Fibroblast of gingiva (primary cell): Measurements from ENCODE around the gene RBM20.

ENCODE experiments used
- DNase-seq: peaks from one replicate; pipeline ENCODE4 v3.0.0-alpha.2; 2011; ENCODE audit warnings: low read depth

RBM20 gene

DNA sequence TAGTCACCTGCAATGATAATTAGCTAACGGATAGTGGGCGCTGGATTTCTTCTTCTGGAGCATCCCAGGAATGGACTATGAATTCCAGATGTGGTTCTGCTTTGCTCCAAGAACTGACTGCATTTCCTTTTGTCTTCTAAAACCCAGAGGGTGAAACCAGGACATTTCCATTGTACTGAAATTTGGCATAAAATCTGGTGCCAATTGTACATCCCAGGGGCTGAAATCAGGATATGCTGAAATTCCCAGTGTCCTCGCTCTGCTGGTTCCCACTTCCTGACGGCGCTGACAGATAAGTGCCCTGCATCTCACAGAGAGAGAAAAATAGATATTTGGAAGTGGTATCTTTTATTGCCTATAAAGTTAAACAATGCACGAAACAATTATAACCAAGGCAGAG, 31.9 kb downstream of the RBM20 start:
- peak; percentile 2 for DNase-seq

DNA sequence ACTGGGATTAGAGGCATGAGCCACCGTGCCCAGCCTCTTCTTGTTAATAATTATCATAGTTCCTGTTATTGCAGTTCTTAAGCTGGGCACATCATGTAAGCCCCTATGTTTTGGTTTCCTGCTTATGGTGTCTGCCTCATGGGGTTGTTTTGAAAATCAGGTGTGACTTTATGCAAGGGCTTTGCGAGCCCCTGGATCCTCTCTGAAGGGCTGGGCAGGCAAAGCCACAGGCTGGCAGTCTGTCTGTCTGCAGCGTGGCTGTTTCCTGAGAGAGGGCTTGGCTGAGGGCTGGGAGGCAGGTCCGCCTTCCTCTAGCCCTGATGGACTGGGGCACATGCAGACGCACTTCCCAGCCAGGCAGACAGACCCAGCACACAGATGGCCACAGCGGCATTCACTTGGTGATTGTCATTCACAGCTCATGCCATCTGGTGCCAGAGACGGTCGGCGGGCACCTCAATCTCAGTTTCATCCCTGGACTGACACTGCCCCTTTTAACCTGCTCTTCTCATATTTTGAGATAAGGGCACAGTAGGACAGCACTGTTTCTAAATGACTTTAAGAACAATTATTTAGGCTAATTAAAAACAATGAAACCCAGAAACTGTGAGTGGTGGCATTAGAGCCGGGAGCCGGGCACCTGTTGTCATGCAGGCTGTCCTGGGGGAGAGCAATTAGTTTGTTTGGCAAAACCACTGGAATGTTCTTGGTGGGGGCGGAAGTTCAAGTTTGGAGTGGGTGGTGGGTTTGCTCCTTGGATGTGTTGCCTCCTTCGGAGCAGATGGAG, 35.5 kb downstream of the RBM20 start:
- no peak for DNase-seq

DNA sequence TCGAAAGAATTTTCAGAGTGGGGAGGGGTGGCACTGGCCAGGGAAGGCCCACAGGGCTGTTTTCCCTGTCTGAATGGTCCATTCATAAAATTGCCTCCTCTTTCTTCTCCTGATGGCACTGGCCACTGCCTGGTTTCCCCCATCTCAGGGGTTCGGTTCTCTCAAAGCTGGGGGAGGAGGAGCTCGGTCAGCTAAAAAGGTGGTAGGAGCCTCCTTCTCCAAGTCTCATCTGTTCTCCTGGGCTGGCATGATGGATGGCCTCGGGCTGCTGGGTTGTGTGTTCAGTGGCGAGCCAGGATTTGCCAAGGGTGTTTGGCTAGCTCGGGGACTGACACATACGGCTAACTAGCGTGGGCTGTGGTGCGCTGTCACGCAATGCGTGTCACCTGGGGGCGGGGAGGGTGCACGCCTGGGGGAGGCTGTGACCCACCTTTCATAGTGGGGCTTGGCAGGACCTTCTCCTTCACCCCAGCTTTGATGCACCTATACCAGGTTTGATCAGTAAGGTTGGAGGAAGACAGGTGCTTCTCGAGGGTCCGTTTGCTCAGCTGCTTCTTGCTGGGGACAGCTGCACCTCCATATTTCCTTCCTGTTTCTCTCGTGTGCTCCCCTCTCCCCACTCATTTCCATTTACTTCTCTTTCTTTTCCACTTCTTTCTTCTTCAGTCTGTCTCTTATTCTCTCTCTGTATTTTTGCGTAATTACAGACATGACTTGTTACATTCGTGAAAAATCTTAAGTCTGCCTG, 36.3 kb downstream of the RBM20 start:
- no peak for DNase-seq

DNA sequence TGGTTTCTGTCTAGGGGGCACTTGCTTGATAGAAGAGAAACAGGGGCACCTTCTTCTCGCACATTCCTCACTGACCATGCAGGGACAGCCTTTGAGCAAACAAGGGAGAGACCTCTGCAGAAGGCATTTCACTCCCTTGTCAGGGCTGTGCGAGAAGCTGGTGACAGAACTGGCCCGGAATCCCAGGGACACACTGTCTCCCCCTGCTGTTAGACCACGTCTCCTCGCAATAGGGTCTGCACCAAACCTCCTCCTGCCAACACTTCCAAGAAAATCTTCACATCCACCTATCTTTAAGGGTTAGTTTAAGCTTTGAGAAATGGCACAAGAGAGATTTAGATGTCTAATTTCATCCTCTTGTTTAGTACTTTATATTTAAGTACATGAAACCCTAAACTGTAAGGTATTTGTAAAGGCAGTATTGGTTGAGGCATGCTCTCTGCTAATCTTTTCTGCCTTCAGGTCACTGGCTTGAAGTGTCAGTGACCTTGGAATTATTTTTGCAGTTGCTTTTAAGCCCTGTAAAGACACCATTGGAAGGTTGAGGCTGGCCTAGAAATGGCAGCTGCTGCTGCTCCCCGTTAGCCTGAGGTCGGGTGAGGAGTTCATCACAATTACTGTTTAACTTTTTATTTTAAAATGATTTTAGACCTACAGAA, 37.0 kb downstream of the RBM20 start:
- no peak for DNase-seq

DNA sequence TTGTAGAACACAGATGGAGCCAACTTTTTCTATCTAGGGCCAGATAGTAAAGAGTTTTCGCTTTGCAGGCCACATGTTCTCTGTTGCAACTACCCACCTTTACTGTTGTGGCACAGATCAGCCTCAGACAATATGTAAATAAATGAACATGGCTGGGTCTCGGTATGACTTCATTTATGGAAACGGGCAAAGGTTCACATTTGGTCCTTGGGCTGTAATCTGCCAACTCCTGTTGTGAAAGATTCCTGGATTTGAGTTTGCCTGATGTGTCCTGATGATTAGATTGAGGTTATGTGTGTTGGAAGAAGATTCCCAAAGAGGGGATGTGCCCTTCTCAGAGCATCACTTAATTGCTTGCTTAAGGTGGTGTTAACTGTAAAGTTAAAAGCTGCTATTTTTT, 38.2 kb downstream of the RBM20 start:
- DNase-seq: no peak

DNA sequence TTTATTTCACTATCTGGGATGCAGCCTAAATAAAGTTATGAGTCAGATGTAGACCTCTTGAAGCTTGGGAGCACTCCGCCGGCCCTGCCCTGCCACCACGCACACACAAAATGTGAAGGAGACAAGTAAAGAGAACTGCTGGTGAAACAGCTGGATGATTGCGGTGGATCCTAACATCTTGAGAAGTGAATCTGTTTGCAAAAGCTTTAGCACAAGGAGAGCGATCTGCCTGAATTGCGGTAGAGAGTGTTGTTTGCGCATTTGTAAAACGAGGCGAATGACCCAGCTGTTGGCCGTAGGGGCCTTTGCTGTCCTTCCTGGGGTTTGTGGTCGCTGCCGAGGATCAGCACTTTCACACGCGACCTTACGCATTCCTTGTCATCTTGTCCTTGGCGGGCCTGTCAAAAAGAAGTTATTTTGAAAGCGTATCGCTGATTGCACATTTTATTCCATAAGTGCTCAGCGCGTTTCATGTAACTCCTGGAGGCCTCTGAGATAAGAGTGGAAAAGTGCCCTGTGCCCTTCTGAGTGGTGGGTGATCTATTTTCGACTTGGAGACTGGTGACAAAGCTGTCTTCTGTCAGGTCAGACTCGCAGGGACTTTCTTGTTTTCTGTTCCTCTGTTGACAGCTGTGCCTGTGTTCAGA, 40.8 kb downstream of the RBM20 start:
- peak; percentile 14 for DNase-seq

DNA sequence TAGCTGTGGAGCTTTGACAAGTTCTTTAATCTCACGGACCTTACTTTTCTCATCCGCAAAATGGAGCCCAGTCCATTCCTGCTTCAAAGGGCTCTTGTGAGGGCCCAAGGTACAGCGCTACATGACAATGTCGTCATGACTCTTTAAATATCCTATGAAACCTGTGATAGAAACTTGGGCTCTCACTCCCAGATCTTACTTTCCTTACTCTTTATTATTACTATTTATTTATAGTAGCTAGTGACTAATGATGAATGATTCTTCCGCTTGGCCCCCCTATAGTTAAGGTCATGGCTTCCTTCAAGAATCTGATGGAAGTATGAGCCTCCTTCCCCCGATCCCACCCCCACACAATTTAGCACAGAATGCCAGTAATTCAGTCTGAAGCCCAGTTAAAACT, 41.9 kb downstream of the RBM20 start:
- no peak for DNase-seq

DNA sequence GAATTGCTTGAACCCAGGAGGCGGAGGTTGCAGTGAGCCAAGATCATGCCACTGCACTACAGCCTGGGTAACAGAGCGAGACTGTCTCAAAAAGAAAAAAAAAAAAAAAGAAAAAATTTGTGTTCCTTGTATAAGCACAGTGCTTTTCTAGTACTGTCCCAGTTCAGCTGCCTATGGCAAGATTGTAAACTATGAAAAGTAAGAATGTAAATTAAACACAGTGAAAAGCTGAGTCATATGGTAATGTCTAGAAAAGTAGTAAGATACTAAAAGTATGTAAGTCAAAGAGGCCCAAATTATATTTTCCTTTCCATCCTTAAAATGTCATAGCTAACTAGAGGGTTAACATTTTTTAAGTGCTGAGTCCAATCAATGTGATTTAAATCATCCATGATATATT, 42.8 kb downstream of the RBM20 start:
- no peak for DNase-seq

DNA sequence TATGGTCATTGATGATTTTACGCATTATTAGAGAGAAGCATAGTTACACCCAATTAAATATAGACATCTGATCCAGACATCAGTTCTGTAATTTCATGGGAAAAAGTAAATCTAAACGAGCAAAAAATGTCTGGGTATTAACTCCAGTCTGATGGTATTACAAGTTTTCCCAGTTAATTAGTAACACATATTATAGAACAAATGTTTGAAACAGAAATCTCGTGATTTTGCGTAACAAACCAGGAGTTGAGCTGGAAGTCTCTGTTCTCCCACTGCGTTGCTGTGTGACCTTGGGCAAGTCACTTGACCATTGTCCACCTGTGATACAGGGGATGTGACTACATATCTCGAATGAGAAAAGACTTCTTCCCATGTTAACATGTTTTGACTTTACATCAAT, 43.3 kb downstream of the RBM20 start:
- DNase-seq: no peak

DNA sequence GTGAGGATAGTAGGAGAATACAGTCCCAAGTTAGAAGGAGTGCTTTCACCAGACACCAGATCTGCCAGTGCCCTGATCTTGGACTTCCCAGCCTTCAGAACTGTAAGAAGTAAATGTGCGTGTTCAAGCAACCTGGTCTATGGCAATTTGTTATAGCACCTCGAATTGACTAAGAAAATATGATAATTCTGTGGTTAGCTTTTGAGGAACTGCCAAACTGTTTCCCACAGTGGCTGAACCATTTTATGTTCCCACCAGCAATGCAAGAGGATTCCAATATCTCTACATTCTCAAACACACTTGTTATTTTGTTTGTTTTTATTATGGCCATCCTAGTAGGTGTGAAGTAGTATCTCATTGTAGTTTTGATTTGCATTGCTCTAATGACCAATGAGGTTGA, 47.0 kb downstream of the RBM20 start:
- DNase-seq: no peak

DNA sequence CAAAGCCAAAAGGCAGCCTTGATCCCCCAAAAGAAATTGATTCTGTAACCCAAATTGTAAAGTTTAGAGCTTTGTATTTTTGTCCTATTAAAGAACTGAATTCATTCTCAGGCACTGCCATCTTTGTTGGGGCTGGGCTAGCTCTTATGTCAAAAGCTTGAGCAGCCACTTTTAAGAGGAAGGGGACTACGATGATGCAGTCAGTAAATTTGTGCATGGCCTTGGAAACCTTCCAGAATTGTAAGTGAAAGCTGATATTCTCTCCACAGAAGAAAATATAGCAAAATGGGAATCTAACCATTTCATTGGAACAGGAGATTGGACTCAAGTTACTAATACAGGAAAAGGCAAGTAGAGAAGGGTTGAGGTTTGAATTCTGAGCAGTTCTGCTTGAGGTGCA, 50.1 kb downstream of the RBM20 start:
- no peak for DNase-seq

DNA sequence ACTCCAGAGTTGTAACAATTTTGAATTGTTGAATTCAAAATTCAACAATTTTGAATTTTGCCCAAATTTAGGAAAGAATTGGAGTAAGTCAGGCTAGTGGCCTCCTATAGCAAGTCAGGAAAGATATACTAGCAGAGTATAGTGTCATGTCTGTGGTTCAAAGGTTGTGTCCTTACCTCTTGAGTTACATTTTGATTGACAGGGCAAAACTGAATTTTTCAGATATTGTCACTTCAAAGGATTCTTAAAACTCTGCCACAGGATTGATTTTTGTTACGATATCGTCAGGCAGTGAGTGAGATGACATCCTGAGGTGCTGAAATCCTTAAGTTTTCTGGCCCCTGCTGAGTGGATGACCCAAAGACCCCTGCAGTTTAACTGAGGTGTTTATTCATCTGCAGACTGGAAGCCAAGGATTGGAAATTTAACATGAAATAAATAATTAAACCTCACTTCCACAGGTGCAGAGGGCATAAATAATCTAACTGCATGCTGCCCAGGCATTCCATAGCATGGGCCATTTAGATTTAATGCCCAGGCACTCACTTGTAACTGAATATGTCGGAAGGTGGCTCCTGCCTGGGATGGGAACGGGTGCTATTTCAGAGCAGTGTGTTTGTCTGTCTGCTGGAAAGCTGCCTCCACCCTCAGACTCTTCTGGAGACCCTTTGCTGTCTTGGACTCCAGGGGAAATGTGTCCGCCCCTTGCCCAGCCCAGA, 50.8 kb downstream of the RBM20 start:
- no peak for DNase-seq

DNA sequence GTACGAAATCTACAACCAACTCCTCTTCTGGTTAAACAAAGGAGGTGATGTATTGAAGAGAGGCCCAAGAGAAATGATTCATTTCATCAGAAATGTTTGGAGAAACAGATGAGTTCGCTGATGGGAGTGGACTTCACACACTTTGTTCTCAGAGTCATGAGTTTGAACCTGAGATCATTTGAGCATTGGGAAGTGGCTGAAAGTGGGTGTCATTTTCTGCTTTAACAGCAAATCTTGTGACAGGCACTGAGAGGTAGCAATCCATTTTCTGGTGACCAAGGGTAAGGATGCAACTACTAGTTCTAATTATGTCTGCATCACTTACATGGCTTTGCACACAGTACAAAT, 51.4 kb downstream of the RBM20 start:
- no peak for DNase-seq

DNA sequence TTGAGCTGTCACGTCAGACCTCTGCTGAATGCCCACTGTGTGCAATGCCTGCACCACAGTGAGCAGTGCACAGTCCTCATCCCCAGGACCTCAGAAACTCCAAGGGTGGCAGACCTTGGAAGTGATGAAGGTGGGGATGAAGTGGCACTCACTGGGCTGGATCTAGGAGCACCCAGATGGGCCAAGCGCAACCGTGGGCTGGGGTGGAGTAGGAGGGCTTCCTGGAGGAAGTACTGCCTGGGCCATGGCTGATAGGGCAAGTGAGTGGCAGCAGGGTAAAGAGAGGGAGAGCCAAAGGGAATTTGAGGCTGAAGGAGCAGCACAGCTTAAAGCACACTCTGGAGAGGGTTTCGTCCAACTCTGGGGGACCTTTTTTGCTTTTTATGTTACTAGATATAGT, 52.3 kb downstream of the RBM20 start:
- DNase-seq: no peak

DNA sequence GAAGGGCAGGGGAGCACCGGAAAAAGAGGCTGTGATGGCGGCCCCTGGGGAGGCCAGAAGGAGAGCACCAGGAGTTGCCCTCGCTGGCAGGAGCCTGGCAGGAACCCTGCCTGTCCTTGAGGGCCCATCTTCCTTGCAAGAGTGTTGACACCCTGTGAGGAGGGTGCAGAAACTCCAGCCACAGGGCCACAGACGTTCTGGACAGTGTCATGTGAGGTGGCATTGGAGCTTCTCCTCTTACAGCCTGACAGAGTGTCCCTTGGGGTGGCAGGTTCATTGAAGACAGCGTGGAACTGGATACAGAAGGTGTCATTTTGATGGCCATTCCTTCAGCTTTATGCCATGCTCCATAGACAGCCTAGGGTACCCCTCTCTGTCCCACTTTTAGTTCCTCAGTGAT, 54.2 kb downstream of the RBM20 start:
- no peak for DNase-seq

DNA sequence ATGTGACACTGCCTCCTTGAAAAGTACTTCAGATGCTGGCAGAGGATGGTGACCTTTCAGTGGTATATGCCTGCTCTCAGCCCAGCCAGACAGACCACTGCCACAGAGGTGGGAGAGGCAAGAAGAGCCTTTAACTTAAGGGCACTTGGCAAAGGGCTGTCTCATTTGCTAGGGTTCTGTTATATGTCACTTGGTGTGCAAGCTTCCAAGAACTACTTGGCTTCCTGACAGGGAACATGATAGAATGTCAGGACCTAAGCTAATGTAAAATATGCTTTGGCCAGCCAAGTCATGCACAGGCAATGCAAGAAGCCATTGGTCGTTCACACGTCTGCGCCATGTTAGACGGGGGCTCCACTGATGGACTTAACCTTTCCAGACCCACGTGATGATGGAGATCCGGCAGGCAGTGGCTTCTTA, 54.7 kb downstream of the RBM20 start:
- DNase-seq: no peak

DNA sequence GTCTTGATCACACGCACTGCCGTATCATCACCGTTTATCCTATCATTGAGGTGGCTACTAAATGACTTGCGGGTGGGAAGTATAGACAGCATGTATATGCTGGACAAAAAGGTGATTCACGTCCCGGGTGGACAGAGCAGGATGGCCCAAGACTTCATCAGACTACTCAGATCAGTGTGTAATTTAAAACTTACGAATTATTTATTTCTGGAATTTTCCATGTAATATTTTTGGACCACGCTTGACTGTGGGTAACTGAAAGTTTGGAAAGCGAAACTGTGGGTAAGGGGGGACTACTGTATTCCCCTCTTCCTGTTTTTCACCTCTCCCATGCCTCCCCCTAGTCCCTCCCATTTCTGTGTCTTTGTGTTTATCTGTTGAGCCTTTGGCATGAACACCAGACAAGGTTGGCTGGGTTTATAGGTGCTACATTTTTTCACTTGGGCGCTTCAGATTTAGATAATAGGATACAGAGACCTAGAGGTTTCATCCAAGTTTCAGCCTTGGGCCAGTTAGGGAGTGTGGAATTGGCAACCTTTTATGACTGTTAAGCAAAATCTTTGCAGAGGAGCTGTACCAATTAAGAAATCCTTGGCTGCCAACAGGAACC, 55.8 kb downstream of the RBM20 start:
- no peak for DNase-seq

DNA sequence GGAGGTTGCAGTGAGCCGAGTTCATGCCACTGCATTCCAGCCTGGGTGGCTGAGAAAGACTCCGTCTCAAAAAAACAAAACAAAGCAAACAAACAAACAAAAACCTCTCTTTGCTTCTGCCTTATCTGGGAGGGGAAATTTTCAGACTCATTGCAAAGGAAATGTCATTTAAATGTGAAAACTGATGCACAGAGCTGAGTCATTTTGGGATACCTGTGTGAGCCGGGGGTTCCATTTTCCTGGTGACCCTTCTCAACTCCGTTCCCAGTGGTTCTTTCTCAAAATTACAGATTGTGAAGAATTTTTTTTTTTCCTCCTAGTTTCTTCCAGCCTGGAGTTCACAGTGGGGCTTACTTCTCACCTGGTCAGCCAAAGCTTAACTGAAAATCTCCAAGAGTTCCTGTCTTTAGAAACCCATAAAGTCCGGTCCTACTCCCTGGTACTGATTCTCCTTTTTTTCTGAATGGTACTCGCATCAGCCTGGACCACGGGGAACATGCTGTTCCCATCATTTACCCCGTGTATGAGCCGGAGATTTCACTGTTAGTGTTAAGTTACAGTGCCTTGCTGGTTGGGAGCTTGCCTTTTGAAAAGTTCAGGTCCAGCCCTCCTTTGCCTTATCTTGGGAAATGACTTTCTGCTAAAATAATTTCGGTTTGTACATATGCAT, 56.9 kb downstream of the RBM20 start:
- no peak for DNase-seq

DNA sequence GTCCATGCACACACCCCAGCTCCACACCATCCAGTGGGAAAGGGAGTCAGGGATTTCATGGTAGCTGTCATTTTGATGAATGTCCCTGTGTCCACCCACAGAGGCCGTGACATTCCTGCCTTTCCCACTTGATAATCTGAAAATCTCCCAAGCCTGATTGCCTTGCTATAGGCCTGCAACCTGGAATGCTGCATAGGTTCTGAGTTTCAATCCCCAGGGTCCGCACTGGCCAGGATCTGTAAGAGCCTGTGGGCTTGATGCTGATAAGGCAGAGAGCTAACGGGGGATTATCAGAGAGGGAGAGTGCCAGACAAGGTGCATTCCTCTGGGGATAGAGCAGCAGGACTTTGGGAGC, 57.5 kb downstream of the RBM20 start:
- DNase-seq: no peak

DNA sequence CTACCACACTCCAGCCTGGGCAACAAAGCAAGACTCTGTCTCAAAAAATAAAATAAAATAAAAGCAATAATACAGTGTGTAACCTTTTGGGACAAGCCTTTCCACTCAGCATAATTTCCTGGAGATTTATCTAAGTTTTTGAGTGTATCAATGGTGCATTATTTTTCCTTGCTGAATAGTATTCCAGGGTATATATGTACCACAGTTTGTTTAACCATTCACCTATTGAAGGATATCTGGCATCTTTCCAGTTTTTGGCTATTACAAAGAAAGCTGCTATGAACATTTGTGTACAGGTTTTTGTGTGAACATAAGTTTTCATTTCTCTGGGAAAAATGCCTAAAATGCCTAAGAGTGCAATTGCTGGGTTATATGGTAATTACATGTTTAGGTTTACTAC, 59.9 kb downstream of the RBM20 start:
- DNase-seq: no peak

DNA sequence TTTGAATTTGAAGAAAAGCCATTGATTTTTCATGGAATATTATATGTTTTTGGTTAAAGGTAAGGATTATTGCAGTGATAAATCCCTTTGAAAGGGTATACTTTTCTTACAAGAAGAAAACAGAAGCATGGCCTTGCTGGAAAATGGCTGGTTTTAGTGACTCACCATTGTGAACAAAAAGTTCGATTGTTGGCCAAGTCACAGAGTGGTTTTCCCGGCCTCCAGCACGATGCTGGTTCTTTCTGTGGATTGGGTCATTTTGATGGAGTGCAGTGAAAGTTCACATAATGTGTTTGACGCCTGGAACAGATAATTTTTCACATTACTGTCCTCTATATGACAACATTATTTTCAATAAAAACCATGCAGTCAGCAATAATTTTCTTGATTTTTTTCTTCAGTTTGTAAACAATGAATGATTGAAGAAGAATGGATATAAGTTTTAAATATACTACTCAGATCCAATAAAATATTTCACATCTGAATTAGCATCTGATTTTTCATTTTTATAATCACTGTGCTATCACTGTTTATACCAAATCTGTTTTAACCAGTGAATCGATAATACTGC, 60.9 kb downstream of the RBM20 start:
- DNase-seq: no peak
